HG03354 (cell line): ENCODE data around the gene LRRC42.

Experiments used
- ATAC-seq: cut with Tn5 transposase; IDR thresholded peaks from one replicate; pipeline ENCODE4 v1.9.1; 2021; ENCODE audit warnings: mild to moderate bottlenecking; ENCODE audit not compliant: unreplicated experiment, poor library complexity, severe bottlenecking

LRRC42 gene

DNA sequence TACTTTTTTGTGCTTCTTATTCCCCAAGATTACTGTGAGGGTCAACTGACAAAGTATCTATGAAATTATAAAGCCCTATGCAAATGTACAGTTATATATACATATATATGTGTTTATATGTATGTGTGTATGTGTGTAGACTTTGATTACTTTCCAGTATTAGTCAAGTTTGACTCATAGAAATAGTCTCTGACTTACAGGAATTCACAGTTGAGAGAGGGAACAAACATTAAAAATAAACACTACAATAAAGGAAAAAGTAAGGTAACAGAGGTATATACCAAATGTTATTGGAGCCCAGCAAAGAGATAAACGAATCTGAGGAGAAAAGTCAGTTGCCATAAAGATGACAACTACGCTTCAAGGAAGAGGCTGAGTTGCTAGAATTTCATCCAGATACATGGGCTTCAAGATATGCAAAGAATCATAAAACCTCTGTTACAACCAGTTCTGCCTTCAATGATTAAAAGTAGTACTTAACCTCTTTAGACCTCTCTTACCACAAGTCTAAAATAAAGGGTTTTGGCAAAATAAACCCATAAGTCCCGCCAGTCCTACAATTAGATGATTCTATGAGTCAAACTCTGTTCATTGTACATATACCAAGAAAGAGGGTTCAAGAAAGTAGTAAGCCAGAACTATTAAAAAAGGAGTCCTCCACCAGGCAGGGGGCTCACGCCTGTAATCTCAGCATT is 7.9 kb upstream of the LRRC42 start:
- no peak for ATAC-seq

DNA sequence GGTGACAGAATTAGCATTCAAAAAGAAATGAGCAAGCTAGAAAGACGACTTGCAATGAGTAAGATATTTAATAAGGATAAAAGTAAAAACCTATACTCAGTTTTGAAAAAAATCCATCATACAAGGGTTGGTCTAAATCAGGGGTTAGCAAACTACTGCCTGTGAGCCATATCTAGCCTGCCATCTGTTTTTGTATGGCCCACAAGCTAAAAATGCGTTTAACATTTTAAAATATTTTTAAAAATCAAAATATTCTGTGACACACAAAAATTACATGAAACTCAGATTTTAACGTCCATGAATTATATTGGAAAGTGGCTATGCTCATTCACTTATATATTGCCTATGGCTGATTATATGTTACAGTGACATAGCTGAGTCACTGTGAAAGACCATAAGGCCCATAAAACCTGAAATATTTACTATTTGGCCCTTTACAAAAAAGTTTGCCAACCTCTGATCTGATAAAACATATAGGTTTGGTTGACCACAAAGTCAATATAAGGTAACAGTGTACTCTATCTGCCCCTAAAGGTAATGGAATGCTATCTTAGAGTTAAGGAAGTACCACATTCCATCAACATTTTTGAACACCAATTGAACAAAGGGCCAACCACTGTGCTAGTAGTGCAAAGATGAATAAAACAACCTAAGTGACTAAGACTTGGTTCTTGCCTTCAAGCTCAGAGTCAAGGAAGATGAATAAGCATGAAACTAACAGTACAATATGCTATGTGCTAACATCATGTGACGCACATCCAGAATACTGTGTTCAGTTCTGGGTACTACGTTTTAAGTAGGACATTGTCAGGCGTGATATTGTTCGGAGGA is 3.8 kb upstream of the LRRC42 start:
- no peak for ATAC-seq

DNA sequence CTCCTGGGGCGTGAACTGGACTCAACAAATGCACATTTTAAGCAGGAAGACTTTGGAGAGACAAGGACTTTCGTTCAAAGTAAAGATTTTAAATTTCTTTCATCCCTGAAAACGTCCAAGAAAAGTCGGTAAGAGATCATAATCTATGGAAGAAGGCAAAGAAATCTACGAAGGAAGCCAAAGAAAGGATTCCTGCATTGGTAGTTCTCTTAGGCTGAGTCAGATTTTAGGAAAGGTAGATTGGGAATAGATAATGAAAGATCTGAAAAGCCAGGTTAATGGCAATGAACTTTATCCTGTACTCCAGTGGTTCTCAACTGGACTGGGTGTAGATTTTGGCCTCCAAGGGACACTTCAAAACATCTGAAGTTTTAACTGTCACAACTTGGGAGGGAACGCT is 3.1 kb upstream of the LRRC42 start:
- ATAC-seq, result no peak

DNA sequence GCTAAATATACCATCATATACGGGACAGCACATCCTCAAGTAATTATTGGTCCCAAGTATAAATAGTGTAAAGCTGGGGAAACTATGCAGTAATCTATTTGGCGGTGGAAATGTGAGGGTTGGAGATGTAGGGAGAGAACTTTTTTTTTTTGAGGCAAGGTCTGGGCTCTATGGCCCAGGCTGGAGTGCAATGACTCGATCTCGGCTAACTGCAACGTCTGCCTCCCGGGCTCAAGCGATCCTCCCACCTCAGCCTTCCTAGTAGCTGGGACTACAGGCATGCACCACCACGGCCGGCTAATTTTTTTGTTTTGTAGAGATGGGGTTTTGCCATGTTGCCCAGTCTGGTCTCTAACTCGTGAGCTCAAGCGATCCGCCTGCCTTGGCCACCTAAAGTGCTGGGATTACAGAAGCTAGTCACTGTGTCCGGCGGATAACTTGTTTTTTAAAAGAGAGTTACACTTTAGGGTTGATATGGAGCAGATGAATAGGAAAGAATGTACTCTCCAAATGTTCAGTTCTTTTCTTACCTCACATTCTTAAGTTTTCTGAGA is 2.6 kb upstream of the LRRC42 start:
- no peak for ATAC-seq

DNA sequence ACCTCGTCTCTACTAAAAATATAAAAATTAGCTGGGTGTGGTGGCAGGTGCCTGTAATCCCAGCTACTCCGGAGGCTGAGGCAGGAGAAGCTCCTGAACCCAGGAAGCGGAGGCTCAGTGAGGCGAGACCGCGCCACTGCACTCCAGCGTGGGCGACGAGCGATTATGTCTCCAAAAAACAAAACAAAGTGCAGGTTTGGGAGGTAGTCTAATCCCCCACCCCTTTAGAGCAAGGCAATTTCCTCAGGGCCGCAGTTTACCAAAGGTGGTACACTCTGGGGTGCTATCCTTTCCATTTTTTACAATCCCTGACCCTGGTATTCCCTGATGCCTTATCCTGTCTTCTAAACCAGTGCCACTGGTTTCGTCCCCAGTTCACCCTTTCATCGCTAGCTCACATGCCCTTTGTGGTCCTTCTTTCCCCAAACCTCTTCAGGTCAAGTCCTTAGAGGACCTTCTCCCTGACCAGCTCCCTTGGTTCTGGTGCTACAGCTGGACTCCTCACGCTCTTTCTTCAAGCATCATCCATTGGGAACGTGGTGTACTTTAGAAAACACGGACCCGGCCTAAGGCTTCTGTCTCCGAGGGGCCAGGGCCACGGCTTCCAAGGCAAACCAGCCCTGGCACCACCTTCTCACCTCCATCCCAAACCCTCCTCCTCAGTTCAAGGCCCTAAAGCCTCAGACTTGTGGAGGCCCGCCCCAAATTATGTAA is 1.5 kb upstream of the LRRC42 start:
- ATAC-seq, result no peak

DNA sequence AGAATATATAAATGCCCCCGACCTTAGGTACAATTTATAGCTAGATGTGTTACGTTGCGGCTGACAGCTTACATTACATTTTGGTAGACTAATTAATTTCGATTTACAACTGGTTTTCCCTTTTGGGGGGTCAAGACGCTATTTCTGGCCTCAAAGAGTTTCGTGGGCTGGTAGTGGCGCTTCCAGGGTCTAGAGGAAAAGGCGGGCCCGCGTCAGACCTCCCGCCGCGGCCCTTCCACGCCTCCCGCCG is 1.0 kb upstream of the LRRC42 start:
- ATAC-seq, result no peak

DNA sequence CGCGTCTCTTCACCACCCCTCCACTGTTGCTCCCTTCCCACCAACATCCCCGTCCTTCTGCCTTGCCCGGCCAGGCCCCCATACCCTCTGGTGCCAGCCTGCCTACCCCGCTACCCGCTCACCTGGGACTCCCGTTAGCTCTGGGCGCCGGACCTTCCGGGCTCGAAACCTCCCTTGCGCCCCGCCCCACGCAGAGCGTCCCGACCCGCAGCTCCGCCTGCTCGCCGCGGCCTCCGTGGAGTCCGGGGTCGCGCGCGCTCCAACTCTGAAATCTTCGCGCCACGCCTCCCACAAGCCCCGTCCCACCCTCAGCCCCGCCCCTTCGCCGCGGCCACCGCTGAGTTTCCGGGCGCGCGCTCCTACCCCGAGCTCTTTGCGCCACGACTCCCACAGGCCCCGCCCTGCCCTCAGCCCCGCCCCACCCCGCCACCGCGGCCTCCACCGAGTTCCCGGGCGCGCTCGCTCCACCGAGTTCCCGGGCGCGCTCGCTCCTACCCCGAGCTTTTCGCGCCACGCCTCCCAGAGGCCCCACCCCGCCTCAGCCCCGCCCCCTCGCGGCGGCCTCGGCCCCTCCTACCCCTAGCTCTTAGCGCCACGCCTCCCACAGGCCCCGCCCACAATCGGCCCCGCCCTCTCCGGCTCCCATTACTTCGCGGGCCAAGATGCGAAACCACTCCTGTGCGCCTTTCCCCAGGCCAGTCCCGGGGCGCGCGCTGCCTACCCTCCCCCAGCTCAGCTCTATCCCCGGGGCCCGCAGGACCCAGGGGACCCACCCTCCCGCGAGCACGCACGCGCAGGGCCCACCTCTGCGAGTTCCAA is 508 bp upstream of the LRRC42 start, which contains the start of gene IFT25:
Gene IFT25 (minus strand): TSS at position 267 of the 819 bp plus-strand sequence. CDS start 5,617 bp downstream, outside the sequence.
- ATAC-seq, result peak; percentile 73

DNA sequence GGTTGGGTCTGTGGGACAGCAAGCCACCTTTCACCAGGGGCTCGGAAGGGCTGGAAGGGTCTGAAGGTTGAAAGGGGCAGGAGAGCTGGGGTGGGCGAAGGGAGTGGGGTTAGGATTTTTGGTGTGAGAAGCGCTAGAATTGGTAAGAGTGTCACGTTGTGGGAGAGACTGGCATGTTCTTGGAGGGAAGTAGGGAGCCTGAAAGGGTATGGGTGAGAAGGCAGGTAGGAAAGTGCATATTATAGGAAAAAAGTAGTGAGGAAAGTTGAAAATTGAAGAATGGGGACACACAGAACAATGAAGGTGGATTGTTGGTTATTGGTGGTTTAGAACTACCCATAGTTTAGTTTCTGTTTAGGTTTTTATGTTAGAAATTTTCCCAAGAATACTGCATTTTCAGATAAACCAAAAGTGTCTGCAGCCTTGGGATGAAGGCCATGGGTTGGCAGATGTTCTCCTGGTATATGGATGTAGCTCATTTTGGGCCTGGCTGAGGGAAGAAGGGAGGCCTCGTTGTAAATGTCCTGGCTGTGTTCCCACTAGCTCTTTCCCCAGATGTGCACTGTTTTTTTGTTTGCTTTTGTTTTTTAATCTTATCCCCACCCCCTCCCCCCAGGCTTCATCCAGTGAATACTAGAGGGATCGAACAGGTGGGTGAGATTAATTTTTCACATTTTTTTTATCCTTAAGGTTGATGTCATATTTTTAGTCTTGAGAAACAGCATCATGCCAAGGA is 1.2 kb downstream of the LRRC42 start:
- ATAC-seq, result no peak

DNA sequence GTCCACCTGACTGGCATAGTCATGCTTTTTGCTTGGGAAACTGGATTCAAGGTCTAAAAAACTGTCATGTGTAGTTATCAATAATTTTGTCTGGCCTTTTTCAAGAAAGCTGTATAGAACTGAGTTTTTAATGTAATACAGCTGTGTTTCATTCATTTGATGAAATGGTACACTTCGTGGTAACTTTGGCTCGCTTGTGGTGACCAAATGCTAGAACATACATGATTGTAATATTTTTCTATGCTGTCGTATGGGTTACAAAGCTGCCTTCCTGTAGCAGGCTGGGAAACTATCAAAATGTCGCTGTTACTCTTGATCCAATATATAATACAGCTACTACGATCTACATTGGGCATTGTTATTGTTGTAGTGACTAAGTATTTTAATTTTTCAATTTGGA is 2.1 kb downstream of the LRRC42 start:
- no peak for ATAC-seq

DNA sequence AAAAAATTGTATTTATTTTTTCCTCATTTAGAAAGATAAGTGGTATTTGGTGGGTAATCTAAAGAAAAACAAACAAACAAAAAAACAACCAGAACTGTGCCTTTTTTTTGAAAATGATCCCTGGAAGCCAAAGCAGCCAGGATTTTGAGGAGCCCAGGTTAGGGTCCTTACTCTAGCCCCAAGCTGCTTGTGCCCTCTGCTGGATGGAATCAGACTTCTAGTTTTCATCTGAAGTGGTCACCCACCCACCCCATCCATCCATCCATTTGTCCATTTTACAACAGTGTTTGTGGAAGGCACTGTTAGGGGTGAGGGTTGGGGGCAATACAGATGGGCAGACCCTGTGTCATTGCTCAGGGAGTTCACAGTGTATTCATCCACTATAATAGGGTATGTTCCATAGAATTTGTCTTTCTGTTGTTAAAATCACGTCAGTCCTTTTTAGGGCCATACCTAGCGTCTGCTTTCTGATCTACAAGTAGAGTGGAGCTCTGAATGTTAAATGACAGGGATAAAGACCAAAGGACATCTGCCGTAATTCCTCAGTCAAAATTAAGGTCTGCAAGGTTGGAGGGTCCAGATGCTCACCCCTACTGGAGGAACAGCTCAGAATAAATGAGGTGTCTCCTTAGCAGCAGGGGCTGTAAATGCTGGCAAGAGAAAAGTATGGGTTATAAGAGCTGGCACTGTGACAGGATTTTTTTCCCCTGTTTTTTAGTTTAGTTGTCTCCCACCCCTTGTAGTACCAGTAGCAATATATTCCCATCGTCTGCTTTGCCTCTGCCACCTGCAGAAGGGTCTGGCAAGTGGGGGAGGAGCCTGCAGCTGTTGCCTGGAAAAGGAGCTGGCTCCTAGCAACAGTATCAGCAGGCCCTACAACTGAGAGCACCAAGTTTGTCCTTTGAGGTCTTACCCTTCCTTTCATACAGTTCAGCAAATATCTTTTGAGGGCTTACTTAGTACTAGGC is 3.2 kb downstream of the LRRC42 start:
- no peak for ATAC-seq

DNA sequence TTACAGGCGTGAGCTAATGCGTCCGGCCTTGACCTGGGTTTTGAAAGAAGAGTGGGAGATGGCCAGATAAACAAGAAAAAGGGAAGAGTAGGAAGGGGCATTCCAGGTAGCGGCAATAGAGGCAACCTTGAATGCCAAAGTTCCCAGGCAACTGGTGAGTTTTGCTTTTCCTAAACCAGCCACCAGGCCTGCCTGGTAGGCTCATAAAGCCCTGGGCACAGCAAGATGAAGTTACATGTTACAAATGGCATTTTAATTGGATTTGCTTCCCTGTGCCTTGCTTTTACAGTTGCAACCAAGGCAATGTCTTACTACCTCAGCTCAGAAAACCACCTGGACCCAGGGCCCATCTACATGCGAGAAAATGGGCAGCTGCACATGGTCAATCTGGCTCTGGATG is 5.5 kb downstream of the LRRC42 start:
- ATAC-seq, result no peak

DNA sequence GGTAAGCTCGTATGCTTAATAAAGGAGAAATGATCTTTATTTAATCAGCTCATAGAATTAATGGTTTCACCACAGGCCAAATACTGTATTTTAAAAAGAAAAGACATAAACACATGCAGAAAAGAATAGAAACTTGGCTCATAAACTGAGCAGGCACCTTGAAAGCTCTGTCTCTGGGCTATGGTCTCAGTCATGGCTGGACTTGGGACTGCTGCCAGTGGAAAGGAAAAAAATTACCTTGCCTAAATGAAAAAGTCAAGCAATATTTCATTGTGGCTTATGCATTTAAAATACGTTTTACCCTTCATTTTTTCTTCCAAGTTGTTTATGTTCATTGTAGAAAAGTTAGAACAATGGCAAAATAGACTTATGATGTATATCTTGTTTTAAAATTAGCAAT is 8.0 kb downstream of the LRRC42 start:
- no peak for ATAC-seq

DNA sequence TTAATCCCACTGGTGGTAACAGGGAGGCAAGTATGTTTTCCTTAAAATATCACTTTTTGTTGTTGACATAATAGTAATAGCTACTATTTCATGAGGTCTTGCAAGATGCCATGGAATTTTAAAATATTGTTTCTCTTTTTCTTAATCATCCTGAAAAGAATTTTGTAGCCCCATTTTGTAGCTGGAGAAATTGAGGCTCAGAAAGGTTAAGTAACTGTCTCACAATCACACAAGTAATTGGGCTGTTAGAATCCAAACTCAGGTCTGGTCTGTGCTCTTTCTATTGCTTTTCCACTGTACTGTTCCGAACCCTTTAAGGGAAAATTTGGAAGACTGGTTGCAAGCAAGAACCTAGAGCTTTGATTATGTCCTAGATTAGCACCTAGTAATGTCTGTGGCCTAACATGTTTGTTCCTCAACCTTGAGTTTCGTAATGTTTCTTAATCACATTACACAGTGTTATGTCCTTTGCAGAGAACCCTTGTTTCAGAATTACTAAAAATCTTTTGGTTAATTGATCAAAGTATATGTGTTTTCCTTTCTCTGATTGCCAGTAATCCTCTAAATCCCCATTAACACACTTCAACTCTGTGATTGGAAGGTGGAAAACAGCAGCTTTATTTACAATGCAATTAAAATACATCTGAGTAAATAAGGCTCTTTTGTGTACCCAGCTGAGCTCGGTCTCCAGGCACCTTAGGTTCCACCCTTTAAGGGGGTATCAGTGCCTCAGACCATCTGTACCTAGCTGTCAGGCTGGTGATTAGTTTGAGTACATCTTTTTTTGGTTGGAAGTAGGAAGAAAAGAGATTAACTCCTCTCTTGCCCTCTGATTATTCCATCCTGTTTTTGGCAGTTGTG is 10.4 kb downstream of the LRRC42 start:
- no peak for ATAC-seq

DNA sequence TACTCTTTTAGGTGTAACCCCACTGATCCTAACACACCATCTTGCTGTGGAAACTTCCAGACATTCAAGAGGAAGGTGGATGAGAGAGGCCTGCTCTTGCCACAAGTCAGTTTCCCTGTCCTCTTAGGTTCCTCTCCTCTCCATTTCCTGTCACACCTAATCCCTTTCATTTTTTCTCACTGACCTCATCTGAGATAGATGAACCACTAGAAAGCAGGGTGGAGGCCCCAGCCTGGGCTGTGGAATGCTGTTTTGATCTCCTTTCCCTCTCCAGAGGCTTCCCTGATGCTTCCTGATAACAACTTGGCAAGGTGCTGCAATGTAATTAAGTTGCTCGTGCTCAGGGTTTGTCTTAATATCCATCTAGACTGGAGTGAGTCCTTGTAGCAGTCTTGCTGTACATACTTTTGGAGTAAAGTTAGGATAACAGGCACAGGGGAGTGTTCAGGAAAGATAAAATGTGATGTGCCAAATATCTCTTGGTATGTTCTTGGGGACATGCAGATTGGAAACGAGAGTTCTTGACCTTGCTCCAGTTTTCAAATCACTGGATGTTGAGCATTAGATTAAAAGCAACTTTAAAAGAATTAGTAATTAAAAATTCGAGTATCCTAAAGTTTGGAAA is 11.2 kb downstream of the LRRC42 start:
- no peak for ATAC-seq

DNA sequence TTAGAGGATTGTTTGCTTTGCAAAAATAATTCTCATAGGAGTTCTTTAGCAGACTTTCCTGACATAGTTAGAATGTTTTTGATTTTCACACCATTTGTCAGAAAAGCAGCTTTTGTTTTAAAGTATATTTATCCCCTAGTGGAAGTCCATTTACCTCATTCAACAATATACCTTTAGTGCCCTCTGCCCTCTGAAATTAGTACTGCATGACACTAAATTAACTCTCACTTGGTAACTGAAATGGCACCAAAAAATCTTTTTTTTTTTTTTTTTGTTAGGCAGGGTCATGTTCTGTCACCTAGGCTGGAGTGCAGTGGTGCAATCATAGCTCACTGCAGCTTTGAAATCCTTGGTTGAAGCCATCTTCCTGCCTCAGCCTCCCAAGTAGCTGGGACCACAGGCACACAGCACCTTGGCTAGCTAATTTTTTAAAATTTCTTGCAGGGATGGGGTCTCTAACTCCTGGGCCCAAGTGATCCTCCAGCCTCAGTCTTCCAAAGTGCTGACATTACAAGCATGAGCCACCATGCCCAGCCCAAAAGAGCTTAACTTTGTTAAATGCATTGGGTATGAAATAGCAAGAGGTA is 13.6 kb downstream of the LRRC42 start:
- ATAC-seq, result no peak

DNA sequence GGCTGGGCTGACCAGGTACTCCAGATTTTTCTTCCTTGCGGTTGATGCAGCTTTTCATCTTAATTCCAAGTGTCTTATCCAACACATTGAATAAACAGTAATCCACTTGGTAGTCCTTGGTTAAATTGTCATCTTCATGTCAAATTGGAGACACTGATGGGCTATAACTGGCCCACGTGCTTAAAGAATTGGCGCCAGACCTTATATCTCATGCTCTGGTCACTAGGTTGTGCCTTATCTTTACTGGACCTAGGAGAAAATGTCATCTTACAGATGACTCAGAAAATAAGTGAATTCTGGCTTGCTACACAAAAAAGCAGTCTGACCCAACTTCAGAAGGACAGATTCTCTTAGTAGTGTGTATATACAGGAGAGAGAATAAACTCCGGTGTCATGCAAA is 16.2 kb downstream of the LRRC42 start:
- no peak for ATAC-seq
